Ovary (tissue), 3 donors: Measurements from ENCODE around the gene APPL2.

Source experiments
- CTCF ChIP-seq, 3 donors: fragments of 450-650 bp in 2 of 3; fragments of 200-600 bp in 1 of 3; IDR thresholded peaks; one replicate each; pipeline versions ENCODE4 v1.5.1 to v1.8.0; 2016 to 2022; ENCODE audit warnings: antibody characterized with exemption in 3 of 3, mild to moderate bottlenecking in 1 of 3
- EP300 ChIP-seq: sonication (generic); formaldehyde crosslinking; IDR thresholded peaks from one replicate; pipeline ENCODE4 v1.6.1; 2017; ENCODE audit warnings: antibody characterized with exemption
- POLR2A ChIP-seq: fragments of 450-650 bp; IDR thresholded peaks from one replicate; pipeline ENCODE4 v1.6.1; 2017; ENCODE audit warnings: antibody characterized with exemption, mild to moderate bottlenecking, moderate library complexity
- donor health status: DM: no; HTN: no; CAD: no.

DNA sequence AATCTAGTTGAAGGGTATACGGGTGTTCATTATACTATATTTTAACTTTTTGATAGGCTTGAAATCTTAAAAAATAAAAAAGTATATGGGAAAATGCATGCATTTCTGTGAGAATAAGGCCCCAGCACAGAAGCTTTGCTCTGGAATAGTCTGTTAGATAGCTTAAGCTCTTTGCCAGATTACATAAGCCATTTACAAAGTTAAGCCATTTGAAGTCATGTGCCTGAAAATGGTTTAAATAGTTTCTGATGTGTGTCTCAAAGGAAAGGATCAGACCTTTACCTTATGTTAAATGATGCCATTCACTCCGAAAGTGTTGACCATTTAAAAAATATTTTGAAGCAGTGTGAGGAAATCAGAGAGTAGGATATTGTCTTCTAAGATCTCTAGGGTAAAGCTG lies 77.1 kb downstream of the APPL2 start:
- TF ChIP-seq POLR2A (no peak), CTCF (IDR thresholded peaks at IDR 0.05) (no peak), EP300 (no peak)
